HepG2 (cell line): ENCODE measurements around the gene DELE1. TPM values are rescaled to one million over a fixed set of nuclear protein-coding genes. Genes with fewer than 3 reads are reported as not detected.

Source experiments
- DNMT1 ChIP-seq: sonication (generic); formaldehyde crosslinking; IDR thresholded peaks from 2 replicates; pipeline ENCODE4 v1.5.1; 2020; ENCODE audit warnings: mild to moderate bottlenecking, missing genetic modification reagents
- HMGA1 ChIP-seq: sonication (generic); formaldehyde crosslinking; conservative IDR thresholded peaks from 2 replicates; pipeline ENCODE4 v1.4.0; 2020; ENCODE audit warnings: missing genetic modification reagents
- IKZF1 ChIP-seq: fragments of 450-650 bp; IDR thresholded peaks from 2 replicates; pipeline ENCODE4 v1.7.1; 2016
- JDP2 ChIP-seq: sonication (generic); formaldehyde crosslinking; IDR thresholded peaks from 2 replicates; pipeline ENCODE4 v1.8.1; 2022; ENCODE audit warnings: missing genetic modification reagents, borderline replicate concordance
- KLF16 ChIP-seq, 2 experiments: sonication (generic) in 1 of 2; formaldehyde crosslinking in 1 of 2; IDR thresholded peaks; 2 replicates each; pipeline versions ENCODE4 v1.6.1 to v1.8.0; 2016 to 2023; ENCODE audit warnings: missing genetic modification reagents in 2 of 2, missing compliant biosample characterization in 1 of 2
- NBN ChIP-seq: fragments of 450-650 bp; conservative IDR thresholded peaks from 2 replicates; pipeline ENCODE4 v1.6.1; 2017
- NFYB ChIP-seq: sonication (generic); formaldehyde crosslinking; IDR thresholded peaks from 2 replicates; pipeline ENCODE4 v1.4.0; 2020; ENCODE audit warnings: missing genetic modification reagents
- RXRA ChIP-seq: sonication (generic); formaldehyde crosslinking; IDR thresholded peaks from 2 replicates; pipeline ENCODE4 v1.5.1; 2020; ENCODE audit warnings: missing genetic modification reagents
- SAP130 ChIP-seq: IDR thresholded peaks from 2 replicates; pipeline ENCODE4 v1.6.1; 2016; ENCODE audit warnings: low read depth
- ZBTB20 ChIP-seq: sonication (generic); formaldehyde crosslinking; IDR thresholded peaks from 2 replicates; pipeline ENCODE4 v1.8.1; 2023; ENCODE audit warnings: missing genetic modification reagents, low read depth, mild to moderate bottlenecking, borderline replicate concordance
- ZMYM2 ChIP-seq: sonication (generic); formaldehyde crosslinking; IDR thresholded peaks from 2 replicates; pipeline ENCODE4 v1.8.0; 2022; ENCODE audit warnings: mild to moderate bottlenecking, missing genetic modification reagents
- ZNF30 ChIP-seq: sonication (generic); formaldehyde crosslinking; IDR thresholded peaks from 2 replicates; pipeline ENCODE4 v1.5.0; 2020; ENCODE audit warnings: mild to moderate bottlenecking, missing genetic modification reagents
- ZNF773 ChIP-seq: sonication (generic); formaldehyde crosslinking; IDR thresholded peaks from 2 replicates; pipeline ENCODE4 v1.4.0; 2020; ENCODE audit warnings: missing genetic modification reagents, borderline replicate concordance
- ZNF841 ChIP-seq: sonication (generic); formaldehyde crosslinking; IDR thresholded peaks from 2 replicates; pipeline ENCODE4 v1.8.1; 2023; ENCODE audit warnings: missing genetic modification reagents, borderline replicate concordance
- ZSCAN30 ChIP-seq: sonication (generic); formaldehyde crosslinking; IDR thresholded peaks from 2 replicates; pipeline ENCODE4 v1.5.0; 2020; ENCODE audit warnings: mild to moderate bottlenecking, missing genetic modification reagents
- polyA plus RNA-seq, 8 experiments: library from polyadenylated mRNA; depleted of rRNA in 3 of 8; stranded (reverse) in 7 of 8; unstranded in 1 of 8; fragments of >200 nt; fragmentation: Illumina TruSeq in 4 of 8; extraction: Trizol in 4 of 8; gene quantifications; 2 replicates each; pipeline versions ENCODE4 v1.2.1 to v1.2.3, GENCODE V29; 2011 to 2016; ENCODE audit warnings: low read depth in 4 of 8, missing spikeins in 1 of 8, mixed read lengths in 1 of 8; ENCODE audit not compliant: insufficient read depth in 1 of 8
- total RNA-seq, 5 experiments: library from RNA; depleted of rRNA; stranded (reverse); fragments of >200 nt; fragmentation: Illumina TruSeq; extraction: Trizol; gene quantifications; 2 replicates each; pipeline ENCODE4 v1.2.3, GENCODE V29; 2016; ENCODE audit warnings: low read depth in 1 of 5
- TF ChIP-seq, protein P1 (sequence below): sonication (generic); formaldehyde crosslinking; IDR thresholded peaks from 2 replicates; pipeline ENCODE4 v1.8.0; 2022; ENCODE audit warnings: missing genetic modification reagents, mild to moderate bottlenecking, moderate library complexity, borderline replicate concordance
- TF ChIP-seq, protein P2 (sequence below): sonication (generic); formaldehyde crosslinking; IDR thresholded peaks from 2 replicates; pipeline ENCODE4 v1.8.1; 2023; ENCODE audit warnings: mild to moderate bottlenecking, missing genetic modification reagents, borderline replicate concordance
- TF ChIP-seq, protein P3 (sequence below): sonication (generic); formaldehyde crosslinking; IDR thresholded peaks from 2 replicates; pipeline ENCODE4 v1.5.0; 2020; ENCODE audit warnings: mild to moderate bottlenecking, missing genetic modification reagents
- TF ChIP-seq, protein P4 (sequence below): sonication (generic); formaldehyde crosslinking; IDR thresholded peaks from 2 replicates; pipeline ENCODE4 v1.5.1; 2020; ENCODE audit warnings: mild to moderate bottlenecking, missing genetic modification reagents, moderate library complexity
- TF ChIP-seq, protein P5 (sequence below): sonication (generic); formaldehyde crosslinking; IDR thresholded peaks from 2 replicates; pipeline ENCODE4 v1.5.0; 2020; ENCODE audit warnings: missing genetic modification reagents, mild to moderate bottlenecking, borderline replicate concordance
- TF ChIP-seq, protein P6 (sequence below): sonication (generic); formaldehyde crosslinking; IDR thresholded peaks from 2 replicates; pipeline ENCODE4 v1.4.0; 2020; ENCODE audit warnings: mild to moderate bottlenecking, low read depth, missing genetic modification reagents

The DELE1 gene
- total and polyA plus RNA-seq, 2 of the 13 experiments (the other 11 are each of a cell fraction or from before 2014, with no cell fraction given): 57.5 to 90.3 TPM

DNA sequence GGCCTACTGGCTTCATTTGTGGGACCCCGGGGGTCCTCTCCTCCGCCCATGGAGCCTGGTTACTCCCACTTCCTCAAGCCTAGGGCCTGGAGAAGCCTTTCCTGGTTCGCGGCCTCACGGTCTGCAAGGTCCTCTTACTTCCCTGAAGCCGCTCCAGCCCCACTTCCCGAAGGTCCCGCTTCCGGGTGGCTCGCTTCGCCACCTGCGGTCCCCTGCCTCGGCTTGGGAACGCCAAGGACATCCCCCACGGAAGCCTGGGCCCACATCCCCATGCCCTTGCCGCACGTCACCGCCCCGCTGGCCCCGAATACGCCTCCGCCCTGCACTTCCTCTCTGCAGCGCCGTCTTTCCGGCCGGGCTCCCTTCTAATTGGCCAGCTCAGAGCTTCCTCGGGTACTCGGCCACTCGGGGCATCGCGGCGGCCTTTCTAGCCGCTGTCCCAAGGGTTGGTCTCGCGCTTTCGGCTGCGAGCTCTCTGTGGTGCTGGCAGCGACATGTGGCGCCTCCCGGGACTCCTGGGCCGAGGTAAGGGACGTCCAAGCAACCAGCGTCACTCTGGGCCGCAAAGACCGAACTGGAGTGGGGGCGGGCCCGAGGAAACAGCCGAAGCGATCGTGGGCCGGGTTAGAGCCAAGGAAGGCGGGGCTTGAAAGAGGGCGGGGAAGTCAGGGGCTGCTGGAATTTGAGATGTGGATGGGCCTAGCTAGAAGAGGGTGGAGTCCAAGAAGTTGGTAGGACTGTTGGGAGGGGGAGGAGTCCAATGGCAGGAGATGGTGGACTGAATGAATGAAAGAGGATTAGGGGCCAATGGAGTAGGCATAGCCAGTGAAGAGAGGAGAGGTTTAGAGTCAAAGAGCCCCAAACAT, at the start of gene DELE1 (continued):
- peak; percentile 53; the same call in 1 of the 2 replicates for TF ChIP-seq RXRA (CRISPR knock-in tag)
- TF ChIP-seq, protein P1, sequence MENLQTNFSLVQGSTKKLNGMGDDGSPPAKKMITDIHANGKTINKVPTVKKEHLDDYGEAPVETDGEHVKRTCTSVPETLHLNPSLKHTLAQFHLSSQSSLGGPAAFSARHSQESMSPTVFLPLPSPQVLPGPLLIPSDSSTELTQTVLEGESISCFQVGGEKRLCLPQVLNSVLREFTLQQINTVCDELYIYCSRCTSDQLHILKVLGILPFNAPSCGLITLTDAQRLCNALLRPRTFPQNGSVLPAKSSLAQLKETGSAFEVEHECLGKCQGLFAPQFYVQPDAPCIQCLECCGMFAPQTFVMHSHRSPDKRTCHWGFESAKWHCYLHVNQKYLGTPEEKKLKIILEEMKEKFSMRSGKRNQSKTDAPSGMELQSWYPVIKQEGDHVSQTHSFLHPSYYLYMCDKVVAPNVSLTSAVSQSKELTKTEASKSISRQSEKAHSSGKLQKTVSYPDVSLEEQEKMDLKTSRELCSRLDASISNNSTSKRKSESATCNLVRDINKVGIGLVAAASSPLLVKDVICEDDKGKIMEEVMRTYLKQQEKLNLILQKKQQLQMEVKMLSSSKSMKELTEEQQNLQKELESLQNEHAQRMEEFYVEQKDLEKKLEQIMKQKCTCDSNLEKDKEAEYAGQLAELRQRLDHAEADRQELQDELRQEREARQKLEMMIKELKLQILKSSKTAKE (CRISPR knock-in tag): no peak
- TF ChIP-seq, protein P2, sequence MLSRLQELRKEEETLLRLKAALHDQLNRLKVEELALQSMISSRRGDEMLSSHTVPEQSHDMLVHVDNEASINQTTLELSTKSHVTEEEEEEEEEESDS (CRISPR knock-in tag): no peak
- TF ChIP-seq ZNF30 (CRISPR knock-in tag): no peak
- TF ChIP-seq, protein P3, sequence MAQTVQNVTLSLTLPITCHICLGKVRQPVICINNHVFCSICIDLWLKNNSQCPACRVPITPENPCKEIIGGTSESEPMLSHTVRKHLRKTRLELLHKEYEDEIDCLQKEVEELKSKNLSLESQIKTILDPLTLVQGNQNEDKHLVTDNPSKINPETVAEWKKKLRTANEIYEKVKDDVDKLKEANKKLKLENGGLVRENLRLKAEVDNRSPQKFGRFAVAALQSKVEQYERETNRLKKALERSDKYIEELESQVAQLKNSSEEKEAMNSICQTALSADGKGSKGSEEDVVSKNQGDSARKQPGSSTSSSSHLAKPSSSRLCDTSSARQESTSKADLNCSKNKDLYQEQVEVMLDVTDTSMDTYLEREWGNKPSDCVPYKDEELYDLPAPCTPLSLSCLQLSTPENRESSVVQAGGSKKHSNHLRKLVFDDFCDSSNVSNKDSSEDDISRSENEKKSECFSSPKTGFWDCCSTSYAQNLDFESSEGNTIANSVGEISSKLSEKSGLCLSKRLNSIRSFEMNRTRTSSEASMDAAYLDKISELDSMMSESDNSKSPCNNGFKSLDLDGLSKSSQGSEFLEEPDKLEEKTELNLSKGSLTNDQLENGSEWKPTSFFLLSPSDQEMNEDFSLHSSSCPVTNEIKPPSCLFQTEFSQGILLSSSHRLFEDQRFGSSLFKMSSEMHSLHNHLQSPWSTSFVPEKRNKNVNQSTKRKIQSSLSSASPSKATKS (CRISPR knock-in tag): no peak
- no peak for TF ChIP-seq JDP2
- no peak for TF ChIP-seq ZSCAN30 (CRISPR knock-in tag)
- TF ChIP-seq ZNF841 (CRISPR knock-in tag): no peak
- TF ChIP-seq, protein P4, sequence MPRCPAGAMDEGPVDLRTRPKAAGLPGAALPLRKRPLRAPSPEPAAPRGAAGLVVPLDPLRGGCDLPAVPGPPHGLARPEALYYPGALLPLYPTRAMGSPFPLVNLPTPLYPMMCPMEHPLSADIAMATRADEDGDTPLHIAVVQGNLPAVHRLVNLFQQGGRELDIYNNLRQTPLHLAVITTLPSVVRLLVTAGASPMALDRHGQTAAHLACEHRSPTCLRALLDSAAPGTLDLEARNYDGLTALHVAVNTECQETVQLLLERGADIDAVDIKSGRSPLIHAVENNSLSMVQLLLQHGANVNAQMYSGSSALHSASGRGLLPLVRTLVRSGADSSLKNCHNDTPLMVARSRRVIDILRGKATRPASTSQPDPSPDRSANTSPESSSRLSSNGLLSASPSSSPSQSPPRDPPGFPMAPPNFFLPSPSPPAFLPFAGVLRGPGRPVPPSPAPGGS (CRISPR knock-in tag): peak; percentile 90
- TF ChIP-seq, protein P5, sequence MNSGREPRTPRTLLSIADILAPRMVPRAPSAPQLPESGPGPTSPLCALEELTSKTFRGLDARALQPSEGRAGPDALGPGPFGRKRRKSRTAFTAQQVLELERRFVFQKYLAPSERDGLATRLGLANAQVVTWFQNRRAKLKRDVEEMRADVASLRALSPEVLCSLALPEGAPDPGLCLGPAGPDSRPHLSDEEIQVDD (CRISPR knock-in tag): peak; percentile 14; the same call in 1 of the 2 replicates
- peak; percentile 91 for TF ChIP-seq SAP130 (CRISPR knock-in tag)
- no peak for TF ChIP-seq DNMT1 (CRISPR knock-in tag)
- no peak for TF ChIP-seq NBN
- TF ChIP-seq ZBTB20 (CRISPR knock-in tag): peak; percentile 81; the same call in 1 of the 2 replicates
- peak; percentile 67 to 71; a peak in 3 of 4 replicates for TF ChIP-seq KLF16 (CRISPR knock-in tag; IDR thresholded peaks at IDR 0.05)
- no peak for TF ChIP-seq ZNF773 (CRISPR knock-in tag)
- peak; percentile 64; the same call in 1 of the 2 replicates for TF ChIP-seq ZMYM2
- no peak for TF ChIP-seq IKZF1
- peak; percentile 87 for TF ChIP-seq NFYB (CRISPR knock-in tag)
- TF ChIP-seq HMGA1: no peak
- TF ChIP-seq, protein P6, sequence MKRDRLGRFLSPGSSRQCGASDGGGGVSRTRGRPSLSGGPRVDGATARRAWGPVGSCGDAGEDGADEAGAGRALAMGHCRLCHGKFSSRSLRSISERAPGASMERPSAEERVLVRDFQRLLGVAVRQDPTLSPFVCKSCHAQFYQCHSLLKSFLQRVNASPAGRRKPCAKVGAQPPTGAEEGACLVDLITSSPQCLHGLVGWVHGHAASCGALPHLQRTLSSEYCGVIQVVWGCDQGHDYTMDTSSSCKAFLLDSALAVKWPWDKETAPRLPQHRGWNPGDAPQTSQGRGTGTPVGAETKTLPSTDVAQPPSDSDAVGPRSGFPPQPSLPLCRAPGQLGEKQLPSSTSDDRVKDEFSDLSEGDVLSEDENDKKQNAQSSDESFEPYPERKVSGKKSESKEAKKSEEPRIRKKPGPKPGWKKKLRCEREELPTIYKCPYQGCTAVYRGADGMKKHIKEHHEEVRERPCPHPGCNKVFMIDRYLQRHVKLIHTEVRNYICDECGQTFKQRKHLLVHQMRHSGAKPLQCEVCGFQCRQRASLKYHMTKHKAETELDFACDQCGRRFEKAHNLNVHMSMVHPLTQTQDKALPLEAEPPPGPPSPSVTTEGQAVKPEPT: peak; percentile 51; the same call in 1 of the 2 replicates
